GM06990 (cell line): ENCODE data around the gene SLC23A2.
"Not testable (repeated sequence)": the region's sequence is repeated elsewhere in the genome, so short reads cannot be mapped to it uniquely, and the experiment has no call there.

Source experiments
- DNase-seq: peaks from one replicate; pipeline ENCODE4 v3.0.0-alpha.2; 2011; ENCODE audit not compliant: insufficient read length; ENCODE audit errors: extremely low read depth
- H3K27me3 ChIP-seq: replicated peaks from 2 replicates; pipeline ENCODE4 v1.6.0; 2011; ENCODE audit warnings: low read length; ENCODE audit not compliant: control insufficient read depth, insufficient read depth
- H3K36me3 ChIP-seq: 2 replicates; pipeline ENCODE4 v1.5.1; 2011; ENCODE audit warnings: low read length; ENCODE audit not compliant: control insufficient read depth, insufficient read depth
- H3K4me3 ChIP-seq: replicated peaks from 2 replicates; pipeline ENCODE4 v1.5.1; 2011; ENCODE audit warnings: low read depth, mild to moderate bottlenecking, control low read depth, low read length
- CTCF ChIP-seq: IDR thresholded peaks from 2 replicates; pipeline ENCODE4 v1.5.1; 2011; ENCODE audit warnings: low read length, control low read depth, mild to moderate bottlenecking, inconsistent platforms; ENCODE audit not compliant: insufficient read depth, poor library complexity, severe bottlenecking

Gene SLC23A2

GRCh38 chr20:5031206-5031557 is 29.9 kb upstream of the SLC23A2 start:
- Histone ChIP-seq H3K27me3 (peaks cover 1% of the 10 kb centered on the region), H3K4me3 (no peak overlapping the region), H3K36me3 (no peaks in the 10 kb centered on the region)
- no peak for DNase-seq
- TF ChIP-seq CTCF: no peak

GRCh38 chr20:5030348-5031205 is 29.3 kb upstream of the SLC23A2 start:
- peaks cover 1% of the 10 kb centered on the region for H3K27me3 ChIP-seq
- DNase-seq: no peak
- TF ChIP-seq CTCF: no peak

GRCh38 chr20:5028258-5029059 is 27.1 kb upstream of the SLC23A2 start:
- not testable (repeated sequence) for H3K27me3 ChIP-seq, DNase-seq, H3K4me3 ChIP-seq, H3K36me3 ChIP-seq

More at GRCh38 chr20:5030348-5031205, 29.3 kb upstream of the SLC23A2 start:
- no peaks in the 10 kb centered on the region for H3K36me3 ChIP-seq
- no peak overlapping the region for H3K4me3 ChIP-seq

- H3K36me3 ChIP-seq: no peaks in the 10 kb centered on the region
- DNase-seq: no peak
- H3K27me3 ChIP-seq: no peaks in the 10 kb centered on the region
- TF ChIP-seq CTCF: no peak
- H3K4me3 ChIP-seq: no peak overlapping the region
These were observed 23.7 kb upstream of the SLC23A2 start for GRCh38 chr20:5024982-5025381.

GRCh38 chr20:5024103-5024502 is 22.8 kb upstream of the SLC23A2 start:
- Histone ChIP-seq H3K4me3 (no peak overlapping the region), H3K27me3 (no peaks in the 10 kb centered on the region), H3K36me3 (no peaks in the 10 kb centered on the region)
- TF ChIP-seq CTCF: no peak
- no peak for DNase-seq

- DNase-seq, H3K27me3 ChIP-seq, H3K36me3 ChIP-seq, H3K4me3 ChIP-seq: not testable (repeated sequence)
These were observed 21.9 kb upstream of the SLC23A2 start for GRCh38 chr20:5023171-5023570.
